Lung microvascular endothelial cell (primary cell): ENCODE results near the gene EML6. TPM values are rescaled to one million over a fixed set of nuclear protein-coding genes. Genes with fewer than 3 reads are reported as not detected.
"Not testable (repeated sequence)": the region's sequence is repeated elsewhere in the genome, so short reads cannot be mapped to it uniquely, and the experiment has no call there.

Source experiments
- DNase-seq, 2 donors: peaks; one replicate each; pipeline versions ENCODE4 v3.0.0 to v3.0.0-alpha.2; 2010; ENCODE audit warnings: low read depth in 2 of 2
- total RNA-seq: library from RNA; depleted of rRNA; stranded (reverse); fragments of >200 nt; gene quantifications from 2 replicates; pipeline ENCODE4 v1.2.1, GENCODE V29; 2014

Gene EML6
- 0.20 and 0.22 TPM in 2 replicates for total RNA-seq

GRCh38 chr2:54723131-54723995 is at the start of gene EML6:
Gene EML6 (plus strand): TSS chr2:54723662. CDS start chr2:54725062, 1,400 bp downstream.
- DNase-seq, result peak; percentile 99

GRCh38 chr2:54675281-54675680 is 48.2 kb upstream of the EML6 start:
- no peak for DNase-seq

- DNase-seq, result peak; percentile 41 to 87
Measured at GRCh38 chr2:54675738-54676137, 47.7 kb upstream of the EML6 start.

GRCh38 chr2:54676656-54677055 is 46.8 kb upstream of the EML6 start:
- DNase-seq, result no peak

- DNase-seq, result no peak
Measured at GRCh38 chr2:54677476-54678265, 45.8 kb upstream of the EML6 start.

- no peak for DNase-seq
Measured at GRCh38 chr2:54678719-54679118, 44.7 kb upstream of the EML6 start.

- no peak for DNase-seq
Measured at GRCh38 chr2:54680397-54681041, 42.9 kb upstream of the EML6 start.

- no peak for DNase-seq
Measured at GRCh38 chr2:54681416-54681815, 42.0 kb upstream of the EML6 start.

GRCh38 chr2:54683596-54683995 is 39.9 kb upstream of the EML6 start:
- DNase-seq, result no peak

GRCh38 chr2:54685263-54685775 is 38.1 kb upstream of the EML6 start:
- DNase-seq, result no peak

GRCh38 chr2:54687595-54688152 is 35.8 kb upstream of the EML6 start:
- no peak for DNase-seq

- DNase-seq, result no peak
Measured at GRCh38 chr2:54691445-54692135, 31.9 kb upstream of the EML6 start.

- DNase-seq, result no peak
Measured at GRCh38 chr2:54692556-54692955, 30.9 kb upstream of the EML6 start.

- no peak for DNase-seq
Measured at GRCh38 chr2:54695378-54695777, 28.1 kb upstream of the EML6 start.

GRCh38 chr2:54697934-54698333 is 25.5 kb upstream of the EML6 start:
- no peak for DNase-seq

GRCh38 chr2:54698926-54699325 is 24.5 kb upstream of the EML6 start:
- not testable (repeated sequence) for DNase-seq

GRCh38 chr2:54699665-54700064 is 23.8 kb upstream of the EML6 start:
- DNase-seq, result no peak

GRCh38 chr2:54701029-54701428 is 22.4 kb upstream of the EML6 start:
- DNase-seq, result no peak

GRCh38 chr2:54704238-54704637 is 19.2 kb upstream of the EML6 start:
- no peak for DNase-seq

GRCh38 chr2:54704688-54705605 is 18.5 kb upstream of the EML6 start:
- DNase-seq, result peak; percentile 75
